Adrenal gland (tissue), 5 donors: ENCODE data around the gene ROR1.

Source experiments
- CTCF ChIP-seq, 6 experiments: fragments of 450-650 bp in 4 of 6; fragments of 200-600 bp in 2 of 6; sonication (generic) in 1 of 6; IDR thresholded peaks; 1 replicate in 5 of 6; 2 replicates in 1 of 6; pipeline versions ENCODE4 v1.5.1 to v1.8.0; 2016 to 2021; ENCODE audit warnings: antibody characterized with exemption in 6 of 6, mild to moderate bottlenecking in 2 of 6, moderate library complexity in 1 of 6
- POLR2A ChIP-seq, 2 donors: fragments of 450-650 bp; IDR thresholded peaks; one replicate each; pipeline ENCODE4 v1.6.1; 2017; ENCODE audit warnings: antibody characterized with exemption in 2 of 2, mild to moderate bottlenecking in 2 of 2, moderate library complexity in 1 of 2
- donor health status: DM: no; HTN: no; CAD: no.

GRCh38 chr1:63934697-63935096 is 160.9 kb downstream of the ROR1 start:
- no peak for TF ChIP-seq CTCF (IDR thresholded peaks at IDR 0.05)
- no peak for TF ChIP-seq POLR2A (IDR thresholded peaks at IDR 0.05)
